Activated naive CD4-positive, alpha-beta T cell treated with anti-CD3 and anti-CD28 coated beads, Interleukin-2, amount 50 U/mL, for 16 hours (primary cell): ENCODE data around the gene MMAA.
A peak's percentile ranks its signal among the peaks of the same experiment; 100 is the strongest.
"Not testable (repeated sequence)": the region's sequence is repeated elsewhere in the genome, so short reads cannot be mapped to it uniquely, and the experiment has no call there.

ENCODE experiments used
- DNase-seq: peaks from one replicate; pipeline ENCODE4 v3.0.0-alpha.2; 2020

MMAA gene

DNA sequence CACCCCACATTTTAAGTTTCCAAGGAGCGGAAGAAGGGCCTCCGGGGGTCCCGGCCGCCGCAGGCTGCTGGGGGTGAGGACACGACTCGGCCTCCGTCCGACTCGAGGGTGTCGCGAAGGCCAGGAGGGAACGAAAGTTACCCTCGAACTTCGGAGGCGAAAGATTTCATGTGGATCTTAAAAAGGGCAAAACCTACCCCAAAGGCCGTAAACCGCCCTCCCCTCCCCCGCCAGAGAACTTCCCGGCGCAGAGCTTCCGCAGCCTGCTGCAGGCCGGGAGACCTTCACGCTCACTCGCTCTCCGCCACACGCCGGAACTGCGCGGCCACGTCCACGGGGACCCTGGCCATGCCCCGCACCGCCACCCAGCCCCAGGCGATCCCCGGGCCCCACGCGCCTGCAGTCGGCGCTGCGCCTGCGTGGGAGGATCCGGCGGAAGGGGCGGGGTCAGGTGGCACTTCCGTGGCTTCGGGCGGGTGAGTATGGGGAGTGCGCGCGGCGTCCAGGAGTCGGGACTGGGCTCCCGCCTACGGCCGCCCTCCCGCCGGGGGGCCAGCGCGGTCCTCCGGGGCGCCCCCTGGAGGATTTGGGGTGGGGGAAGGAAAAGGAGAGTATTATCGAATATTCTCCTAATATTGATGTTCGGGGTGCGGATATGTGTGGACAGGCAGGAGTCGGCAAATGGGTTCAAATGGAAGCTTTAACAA, at the start of gene MMAA:
Gene MMAA (plus strand): TSS at position 454 of the 707 bp plus-strand sequence. CDS start 19,755 bp downstream, outside the sequence.
- DNase-seq = peak; percentile 98

- DNase-seq = not testable (repeated sequence)
Measured at GRCh38 chr4:145574546-145574945, 44.6 kb upstream of the MMAA start.

DNA sequence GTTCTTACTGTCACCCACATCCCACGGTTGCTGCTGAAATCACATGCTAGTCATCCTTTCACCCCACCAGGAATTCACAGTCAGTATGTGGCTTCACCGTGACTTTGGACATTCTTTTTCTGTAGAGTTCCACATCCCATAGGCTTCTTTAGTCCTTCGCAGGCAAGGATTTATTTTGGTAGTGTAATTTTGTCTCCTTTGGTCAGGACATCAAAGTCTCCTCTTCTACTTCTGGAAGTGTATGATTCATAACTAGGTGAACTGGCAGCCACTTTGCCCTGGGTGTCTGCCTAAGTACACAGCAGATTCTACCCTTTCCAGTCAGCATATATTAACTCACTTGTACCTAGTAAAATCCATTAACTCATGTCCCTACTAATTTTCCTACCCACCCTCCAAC, 38.3 kb upstream of the MMAA start:
- no peak for DNase-seq

GRCh38 chr4:145583191-145584055, 35.8 kb upstream of the MMAA start:
- no peak for DNase-seq

GRCh38 chr4:145587088-145587754, 32.0 kb upstream of the MMAA start:
- DNase-seq = no peak

DNA sequence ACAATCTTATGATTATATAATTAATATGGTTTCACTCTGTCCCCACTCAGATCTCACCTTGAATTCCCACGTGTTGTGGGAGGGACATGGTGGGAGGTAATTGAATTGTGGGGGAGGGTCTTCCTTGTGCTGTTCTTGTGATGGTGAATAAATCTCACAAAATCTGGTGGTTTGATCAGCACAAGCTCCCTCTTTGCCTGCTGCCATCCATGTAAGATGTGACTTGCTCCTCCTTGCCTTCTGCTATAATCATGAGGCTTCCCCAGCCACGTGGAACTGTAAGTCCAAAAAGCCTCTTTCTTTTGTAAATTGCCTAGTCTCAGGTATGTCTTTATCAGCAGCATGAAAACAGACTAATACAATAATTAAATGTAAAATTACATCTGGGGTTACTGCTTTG, 29.8 kb upstream of the MMAA start:
- DNase-seq = not testable (repeated sequence)

DNA sequence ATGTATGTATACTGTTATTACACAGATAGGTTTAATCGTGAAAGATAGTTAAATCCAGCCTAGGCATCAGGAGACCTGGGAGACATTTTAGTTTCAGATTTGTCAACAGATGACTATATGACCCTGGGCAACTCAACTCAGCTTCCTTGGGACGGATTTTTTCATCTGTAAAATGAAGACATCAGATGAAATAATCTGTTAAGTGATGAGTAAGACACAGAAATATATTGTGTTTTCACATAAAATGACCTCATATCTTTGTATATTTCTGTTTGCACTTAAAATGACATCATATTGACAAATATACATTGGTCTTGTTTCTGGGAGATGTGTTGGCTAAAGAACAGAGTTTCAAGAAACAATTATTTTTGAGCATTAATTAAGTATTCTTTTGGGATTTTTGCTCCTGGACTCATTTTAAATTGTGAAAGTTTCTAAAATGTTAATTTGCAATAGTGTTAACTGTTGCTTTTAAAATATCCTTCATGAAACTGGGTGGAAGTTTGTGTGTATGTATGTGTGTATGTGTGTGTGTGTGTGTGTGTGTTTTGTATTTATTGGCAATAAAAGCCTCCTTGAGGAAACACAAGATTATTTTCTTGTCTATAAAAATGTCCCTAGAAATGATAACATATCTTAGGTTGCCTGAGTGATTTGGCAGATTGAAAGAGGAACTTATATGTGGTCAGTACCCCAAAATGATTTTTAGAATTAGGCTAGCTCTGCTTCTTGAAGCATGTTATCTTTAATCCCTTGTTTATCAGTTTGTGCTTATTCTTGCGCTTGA, 29.1 kb upstream of the MMAA start:
- no peak for DNase-seq

DNA sequence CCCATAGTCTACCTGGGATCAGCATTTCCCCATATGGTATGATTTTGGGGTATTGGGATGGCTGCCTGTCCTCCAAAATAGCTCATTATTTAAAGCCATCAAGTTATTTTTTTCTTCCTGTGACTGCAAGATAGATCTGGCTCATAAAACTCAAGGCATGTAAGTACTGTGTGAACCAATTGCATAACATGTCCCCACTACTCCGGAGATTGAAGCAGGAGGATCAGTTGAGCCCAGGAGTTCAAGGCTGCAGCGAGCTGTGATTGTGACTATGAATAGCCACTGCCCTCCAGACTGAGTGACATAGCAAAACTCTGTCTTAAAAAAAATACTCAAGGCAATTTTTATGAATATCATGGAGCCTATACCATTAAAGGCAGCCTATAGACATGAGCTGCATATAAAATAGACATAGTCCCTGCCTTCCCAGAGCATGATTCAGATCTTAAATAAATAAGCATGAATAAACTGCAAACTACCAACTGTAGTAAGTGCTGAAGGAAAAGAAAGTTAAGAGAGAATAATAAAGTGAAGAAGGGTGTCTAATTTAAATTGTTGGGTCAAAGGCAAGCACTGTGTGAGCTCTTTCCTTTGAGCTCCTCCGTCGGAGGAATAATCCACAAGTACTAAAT, 16.9 kb upstream of the MMAA start:
- no peak for DNase-seq

GRCh38 chr4:145605941-145606340, 13.2 kb upstream of the MMAA start:
- no peak for DNase-seq

DNA sequence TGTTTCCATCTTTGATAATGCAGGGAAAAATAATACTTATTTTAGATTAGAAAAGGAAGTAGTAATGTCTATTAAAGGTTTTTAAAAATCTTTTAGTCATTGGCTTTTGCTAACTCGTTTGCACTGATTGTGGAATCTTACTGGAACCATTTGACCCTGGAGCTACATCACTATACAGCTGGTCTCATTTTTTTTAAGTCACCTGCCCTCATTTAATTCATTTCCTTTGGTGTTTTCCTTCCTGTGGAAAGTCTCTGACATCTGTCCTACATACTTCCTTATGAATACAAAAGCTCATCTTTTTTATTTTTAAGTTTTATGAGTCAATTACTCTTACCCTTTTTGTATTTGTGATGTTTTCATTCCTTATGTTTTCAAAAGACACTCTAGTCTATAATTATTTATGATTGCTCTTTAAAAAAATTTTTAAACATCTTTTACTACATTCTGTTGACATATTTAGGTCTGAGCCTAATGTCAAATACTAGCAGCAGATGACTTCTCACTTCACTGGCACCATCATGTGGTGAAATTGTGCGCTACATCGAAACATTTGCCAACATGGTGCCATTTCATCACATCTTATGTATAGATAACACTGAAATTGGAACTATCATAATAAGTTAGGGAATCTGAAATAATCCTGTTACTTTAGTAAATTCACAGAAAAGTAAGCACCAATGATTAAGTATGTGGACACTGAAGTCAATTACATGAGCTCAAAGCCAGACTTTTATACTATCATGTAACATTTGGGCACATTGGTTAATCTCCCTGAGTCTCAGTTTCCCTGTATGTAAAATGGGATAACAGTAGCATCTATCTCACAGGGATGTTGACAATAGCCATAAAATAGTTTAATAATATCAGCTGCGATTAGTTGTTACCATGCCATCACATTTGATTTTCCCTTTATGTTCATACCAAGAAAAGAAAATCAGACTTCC, 9.4 kb upstream of the MMAA start:
- peak; percentile 71 for DNase-seq

- no peak for DNase-seq
Measured at GRCh38 chr4:145613566-145614232, 5.5 kb upstream of the MMAA start.

DNA sequence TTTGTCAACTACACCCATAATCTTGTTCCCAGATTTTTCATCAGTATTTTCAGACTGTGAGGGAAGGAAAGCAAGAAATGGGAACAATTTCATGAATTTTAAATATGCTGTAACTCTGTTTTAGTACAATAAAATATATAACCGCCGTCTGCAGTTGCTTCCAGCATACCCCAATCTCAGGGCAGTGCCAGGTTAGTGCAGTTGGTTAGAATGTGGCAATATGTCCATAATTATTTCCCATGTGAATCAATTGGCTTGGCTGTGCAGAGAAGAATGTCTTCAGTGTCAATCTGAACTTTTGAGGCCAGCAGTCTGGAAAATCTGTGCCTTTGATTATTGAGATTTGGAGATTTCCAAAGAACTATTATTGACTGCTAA, 5.0 kb upstream of the MMAA start:
- no peak for DNase-seq

GRCh38 chr4:145618210-145618931, 814 bp upstream of the MMAA start:
- DNase-seq = peak; percentile 23

GRCh38 chr4:145619639-145619996, 433 bp downstream of the MMAA start:
- DNase-seq = peak; percentile 59

DNA sequence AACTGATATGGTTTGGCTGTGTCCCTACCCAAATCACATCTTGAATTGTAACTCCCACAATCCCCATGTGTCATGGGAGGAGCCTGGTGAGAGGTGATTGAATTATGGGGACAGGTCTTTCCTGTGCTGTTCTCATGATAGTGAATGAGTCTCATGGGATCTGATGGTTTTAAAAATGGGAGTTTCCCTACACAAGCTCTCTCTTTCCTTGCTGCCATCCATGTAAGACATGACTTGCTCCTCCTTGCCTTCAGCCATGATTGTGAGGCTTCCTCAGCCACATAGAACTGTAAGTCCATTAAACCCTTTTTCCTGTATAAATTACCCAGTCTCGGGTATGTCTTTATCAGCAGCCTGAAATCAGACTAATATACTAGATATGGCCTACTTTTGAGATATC, 2.9 kb downstream of the MMAA start:
- DNase-seq = not testable (repeated sequence)

DNA sequence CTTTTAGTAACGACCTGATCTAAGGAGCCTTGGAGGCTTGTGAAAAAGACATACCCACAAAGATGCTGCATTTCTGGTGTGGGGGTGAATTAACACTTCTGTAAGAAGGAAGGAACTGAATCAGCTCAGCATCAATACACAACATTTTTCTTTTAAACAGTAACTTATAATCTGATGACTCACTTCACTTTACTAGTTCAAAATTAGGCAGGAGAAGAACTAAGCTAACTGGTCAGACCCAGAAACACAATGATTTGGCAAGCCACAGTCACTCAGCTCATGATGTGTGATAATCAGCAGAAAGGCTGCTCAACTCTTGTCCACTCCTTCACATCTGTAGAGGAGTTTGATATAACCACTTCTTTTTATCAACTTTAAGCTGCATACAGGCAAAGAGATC, 4.6 kb downstream of the MMAA start:
- DNase-seq = no peak

DNA sequence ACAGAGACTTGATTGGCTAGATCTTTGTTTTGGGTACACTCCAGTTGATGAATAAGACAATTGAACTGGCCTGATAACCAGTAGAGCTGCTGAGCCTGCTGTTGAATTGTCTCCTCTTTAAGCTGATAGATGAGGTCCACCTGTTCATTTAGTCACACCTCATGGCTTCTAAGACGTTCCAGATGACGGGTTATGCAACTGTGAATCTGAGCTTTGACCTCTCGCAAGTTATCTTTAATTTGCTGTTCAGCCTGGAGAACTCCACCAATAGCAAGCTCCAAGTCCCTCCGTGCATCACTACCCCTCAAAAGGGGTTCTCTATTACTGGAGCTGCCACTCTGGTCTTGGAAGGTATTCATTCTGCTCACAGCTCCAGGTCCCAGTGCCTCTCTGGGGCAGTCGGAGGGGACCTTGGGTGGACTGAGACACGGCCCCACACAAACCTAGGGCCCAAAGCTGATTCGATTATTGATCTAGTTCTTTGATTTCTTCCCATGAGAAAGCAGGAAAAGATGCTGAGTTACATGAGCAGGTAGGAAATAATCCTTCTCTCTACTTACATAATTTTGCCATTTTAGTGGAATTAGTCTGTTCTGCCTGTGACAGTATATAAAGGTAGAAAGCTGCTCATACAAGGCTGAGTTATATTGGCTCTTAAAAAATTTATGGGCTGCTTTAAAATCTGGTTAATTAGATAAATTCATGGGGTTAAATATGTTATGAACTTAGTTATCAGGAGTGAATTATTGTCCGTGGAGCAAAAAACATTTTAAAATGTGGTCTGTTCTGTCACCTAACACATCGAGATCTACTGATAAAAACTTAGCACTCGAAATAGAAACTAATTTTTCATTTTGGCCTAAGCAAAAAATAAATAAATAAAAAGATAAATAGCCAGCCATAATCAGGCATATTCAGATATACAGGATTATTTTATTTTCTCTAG, 6.8 kb downstream of the MMAA start:
- no peak for DNase-seq

DNA sequence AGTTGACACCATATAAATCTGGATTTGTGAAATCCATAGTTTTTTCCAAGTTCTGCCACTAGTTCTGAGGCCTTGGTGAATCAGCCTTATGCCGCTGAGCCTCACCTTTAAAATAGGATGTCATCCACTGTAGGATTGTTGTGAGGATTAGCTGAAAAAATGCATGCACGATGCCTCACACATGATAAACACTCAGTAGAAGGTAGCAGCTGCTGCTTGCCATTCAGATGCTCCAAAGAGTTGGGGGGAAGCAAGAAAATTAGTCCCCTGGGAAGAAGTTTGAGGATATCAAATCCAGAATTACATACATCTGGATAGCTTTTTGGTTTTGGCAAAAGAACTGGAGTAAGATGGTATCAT, 7.4 kb downstream of the MMAA start:
- no peak for DNase-seq

DNA sequence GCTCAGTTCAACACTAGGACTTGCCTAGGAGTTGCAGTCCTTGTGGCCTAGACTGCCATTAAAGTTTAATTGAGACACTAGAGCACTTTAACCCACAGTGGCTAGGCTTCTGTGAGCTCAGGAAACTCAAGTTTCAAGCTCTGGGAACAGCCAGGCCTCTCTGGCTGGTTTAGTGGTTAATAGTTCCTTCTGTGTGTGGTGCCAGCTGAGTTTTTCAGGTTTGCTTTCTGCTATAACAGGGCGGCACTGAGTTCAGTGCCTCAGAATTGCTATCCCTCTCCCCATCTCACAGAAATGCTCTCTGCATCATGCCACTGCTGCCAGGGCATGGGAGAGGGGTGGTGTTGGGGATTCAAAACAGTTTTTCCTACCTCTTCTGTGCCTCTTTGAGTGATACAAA, 15.9 kb downstream of the MMAA start:
- DNase-seq = no peak
